NCI-H2196 (cell line): ENCODE results near the gene KL.
A peak's percentile ranks its signal among the peaks of the same experiment; 100 is the strongest.

Source experiments
- DNase-seq: peaks from one replicate; lab custom pipeline; 2025; ENCODE audit not compliant: unreplicated experiment; lab: John Stamatoyannopoulos, UW

The KL gene

GRCh38 chr13:33003458-33004019 lies 12.7 kb upstream of the KL start:
- peak; percentile 4 for DNase-seq

- DNase-seq = no peak
Measured at GRCh38 chr13:33004511-33004910, 11.7 kb upstream of the KL start.

- DNase-seq = no peak
Measured at GRCh38 chr13:33006134-33006533, 10.1 kb upstream of the KL start.

- no peak for DNase-seq
Measured at GRCh38 chr13:33006638-33007037, 9.6 kb upstream of the KL start.

- DNase-seq = no peak
Measured at GRCh38 chr13:33007237-33007636, 9.0 kb upstream of the KL start.

DNA sequence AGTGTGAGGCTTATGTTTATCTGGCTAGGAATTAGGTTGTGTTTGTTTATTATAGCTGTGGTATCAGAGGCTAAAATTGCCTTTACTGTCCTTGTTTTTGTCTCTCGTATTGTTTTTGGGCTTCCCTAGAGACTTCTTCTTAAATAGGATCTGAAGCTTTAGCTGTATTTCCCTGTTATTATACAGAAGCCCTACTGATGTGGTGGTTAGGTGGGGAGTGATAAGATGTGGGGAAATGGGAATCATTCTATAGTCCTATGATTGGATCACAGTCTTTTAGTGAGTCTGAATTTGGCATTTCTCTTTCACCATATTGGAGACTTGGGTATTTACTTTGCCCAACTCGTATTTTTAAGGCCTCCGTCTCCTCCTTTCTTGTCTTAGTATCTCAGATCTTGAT lies 8.3 kb upstream of the KL start:
- DNase-seq = no peak

DNA sequence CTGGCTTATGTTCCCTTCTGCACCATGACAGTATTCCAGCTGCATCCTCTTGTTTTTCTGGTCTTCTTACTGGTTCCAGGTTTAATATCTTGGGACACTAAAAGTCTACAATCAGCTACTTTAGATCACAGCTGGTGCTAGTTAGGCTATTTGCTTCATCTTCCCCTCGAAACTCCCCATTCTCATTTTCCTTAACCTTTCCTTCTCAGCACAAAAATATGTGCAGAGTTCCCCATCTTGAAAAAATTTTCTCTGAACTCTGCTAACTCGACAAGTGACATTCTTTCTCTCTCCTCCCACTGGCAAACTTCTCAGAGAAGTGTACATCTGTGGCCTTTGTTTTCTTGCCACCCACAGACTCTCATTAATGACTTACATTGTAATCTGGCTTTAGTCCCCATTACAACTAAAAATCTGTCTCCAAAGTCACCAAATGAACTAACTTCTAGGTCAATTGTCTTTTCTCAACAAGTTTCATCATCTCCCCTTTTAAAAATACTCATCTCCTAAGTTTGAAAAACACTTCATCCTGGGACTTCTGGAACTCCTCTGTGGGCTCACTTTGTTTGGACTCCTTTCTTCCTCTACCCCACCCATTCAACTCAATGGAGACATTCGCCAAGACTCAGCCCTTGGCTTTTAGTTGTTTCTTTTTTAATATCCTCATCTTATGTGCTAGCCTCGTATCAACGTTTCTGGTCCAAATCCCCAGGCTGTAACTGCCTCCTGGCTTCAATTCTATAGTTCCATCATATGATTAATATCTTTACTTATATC lies 7.1 kb upstream of the KL start:
- no peak for DNase-seq

DNA sequence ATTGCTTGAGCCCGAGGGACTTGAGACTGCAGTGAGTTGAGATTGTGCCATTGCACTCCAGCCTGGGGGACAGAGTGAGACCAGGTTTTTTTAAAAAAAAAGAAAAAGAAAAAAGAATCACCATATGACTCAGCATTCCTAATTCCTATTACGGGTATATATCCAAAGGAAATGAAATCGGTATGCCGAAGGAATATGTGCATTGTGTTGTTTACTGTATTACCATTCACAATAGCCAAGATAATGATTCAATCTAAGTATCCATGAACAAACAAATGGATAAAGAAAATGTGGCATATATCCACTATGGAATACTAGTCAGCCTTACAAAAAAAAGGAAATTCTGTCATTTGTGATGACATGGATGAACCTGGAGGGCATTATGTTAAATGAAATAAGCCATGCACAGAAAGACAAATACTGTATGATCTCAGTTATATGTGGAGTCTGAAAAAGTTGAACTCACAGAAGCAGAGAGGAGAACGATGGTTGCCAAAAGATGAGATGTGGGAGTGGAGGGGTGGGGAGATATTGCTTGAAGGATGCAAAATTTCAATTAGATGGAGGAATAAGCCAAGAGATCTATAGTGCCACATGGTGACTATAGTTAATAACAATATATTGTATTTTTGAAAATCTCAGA lies 4.3 kb upstream of the KL start:
- DNase-seq = no peak

DNA sequence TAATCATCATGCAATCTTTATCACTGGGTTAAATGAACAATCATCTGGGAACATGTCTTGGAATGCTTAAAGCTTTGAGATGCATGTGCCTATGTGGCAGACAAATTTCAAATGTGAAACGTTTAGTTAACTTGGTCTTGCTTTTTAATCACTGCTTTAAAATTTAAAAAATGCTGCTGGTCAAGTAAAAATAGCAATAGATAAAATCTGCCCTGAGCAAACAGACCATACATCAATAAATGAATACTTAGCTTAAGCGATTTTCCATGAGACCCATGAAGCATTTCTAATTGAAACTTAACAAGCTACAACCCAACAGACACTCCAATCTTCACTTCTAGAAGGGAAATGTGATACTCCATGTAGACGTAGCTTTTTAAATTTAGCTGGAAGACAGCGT lies 1.9 kb upstream of the KL start:
- DNase-seq = no peak

DNA sequence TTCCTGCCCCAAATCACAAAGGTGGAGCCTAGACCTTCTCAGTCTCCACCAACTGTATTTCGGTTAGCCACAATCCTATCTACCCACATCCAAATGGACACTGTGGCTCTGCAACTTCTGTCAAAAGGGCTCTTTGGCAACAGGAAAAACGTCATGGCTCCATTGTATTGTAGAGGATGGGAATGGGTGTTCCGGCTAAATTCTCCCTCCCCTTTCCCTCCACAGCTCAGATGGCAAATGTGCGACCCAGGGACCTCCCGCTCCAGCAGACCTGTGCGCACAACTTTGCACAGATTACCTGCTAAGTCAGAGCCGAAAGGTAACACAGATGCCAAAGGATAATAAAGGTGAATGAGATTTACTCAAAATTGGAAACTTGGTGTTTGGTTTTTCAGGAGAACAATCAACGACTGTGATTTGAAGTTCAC lies 968 bp upstream of the KL start:
- no peak for DNase-seq

DNA sequence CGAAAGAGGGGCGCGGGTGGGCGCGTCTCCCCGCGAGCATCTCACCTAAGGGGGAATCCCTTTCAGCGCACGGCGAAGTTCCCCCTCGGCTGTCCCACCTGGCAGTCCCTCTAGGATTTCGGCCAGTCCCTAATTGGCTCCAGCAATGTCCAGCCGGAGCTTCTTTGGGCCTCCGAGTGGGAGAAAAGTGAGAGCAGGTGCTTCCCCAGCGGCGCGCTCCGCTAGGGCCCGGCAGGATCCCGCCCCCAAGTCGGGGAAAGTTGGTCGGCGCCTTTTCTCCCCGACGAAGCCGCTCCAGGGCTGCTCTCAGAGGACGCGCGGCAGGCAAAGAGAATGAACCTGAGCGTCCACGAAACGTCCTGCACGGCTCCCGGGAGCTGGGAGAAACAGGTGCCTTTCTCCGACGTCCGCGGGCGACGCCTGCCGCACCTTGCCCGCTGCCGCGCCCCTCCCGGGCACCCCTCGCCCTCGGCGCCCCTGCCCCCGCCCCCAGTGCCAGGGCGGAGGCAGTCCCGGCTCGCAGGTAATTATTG lies 366 bp upstream of the KL start:
- peak; percentile 5 for DNase-seq

GRCh38 chr13:33017323-33017929 lies 1.2 kb downstream of the KL start:
- no peak for DNase-seq

- DNase-seq = no peak
Measured at GRCh38 chr13:33018886-33019285, 2.7 kb downstream of the KL start.

- no peak for DNase-seq
Measured at GRCh38 chr13:33022986-33023385, 6.8 kb downstream of the KL start.

GRCh38 chr13:33025220-33025744 lies 9.1 kb downstream of the KL start:
- no peak for DNase-seq

- DNase-seq = no peak
Measured at GRCh38 chr13:33026489-33027152, 10.4 kb downstream of the KL start.

GRCh38 chr13:33028620-33029019 lies 12.4 kb downstream of the KL start:
- DNase-seq = no peak

DNA sequence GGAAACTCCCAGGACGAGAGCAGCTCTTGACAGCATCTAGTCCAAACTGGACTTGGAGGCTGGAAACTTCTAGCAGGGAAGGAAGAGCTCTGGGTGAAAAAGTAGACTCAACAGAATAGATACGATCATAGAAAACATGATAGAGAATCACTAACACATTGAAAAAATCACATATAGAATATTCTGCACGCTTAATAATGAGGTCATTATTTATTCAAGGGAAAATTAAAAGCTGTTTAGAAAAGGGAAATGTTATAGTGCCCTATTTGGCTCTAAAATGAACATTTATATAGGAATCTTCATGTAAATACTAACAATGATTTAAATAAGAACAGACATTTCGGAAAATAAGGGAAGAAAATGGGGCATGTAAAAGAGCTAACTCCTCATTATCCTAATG lies 15.1 kb downstream of the KL start:
- DNase-seq = no peak

DNA sequence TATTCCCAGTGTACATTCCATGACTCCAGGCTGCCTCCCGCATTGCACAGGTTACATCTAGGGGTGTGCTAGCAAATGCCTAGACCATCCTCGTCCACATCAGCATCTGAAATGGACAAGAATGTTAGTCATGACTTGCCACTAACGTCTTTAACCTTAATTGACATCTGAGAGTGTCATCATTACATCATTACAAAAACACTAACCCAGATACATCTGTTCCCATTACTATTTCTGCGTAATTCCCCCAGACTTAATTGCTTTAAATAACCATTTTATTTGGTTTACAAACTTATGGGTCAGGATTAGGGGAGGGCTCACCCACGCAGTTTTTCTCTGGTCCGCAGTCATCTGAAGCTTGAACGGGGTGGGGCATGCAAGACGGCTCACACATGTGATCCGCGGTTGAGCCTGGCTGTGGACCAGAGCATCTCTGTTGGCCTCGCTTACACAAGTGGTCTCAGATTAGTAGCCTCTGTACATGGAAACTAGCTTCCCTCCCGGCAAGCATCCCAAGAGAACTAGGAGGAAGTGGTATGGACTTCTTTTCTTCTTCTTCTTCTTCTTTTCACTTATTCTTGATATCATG lies 15.9 kb downstream of the KL start:
- DNase-seq = no peak

DNA sequence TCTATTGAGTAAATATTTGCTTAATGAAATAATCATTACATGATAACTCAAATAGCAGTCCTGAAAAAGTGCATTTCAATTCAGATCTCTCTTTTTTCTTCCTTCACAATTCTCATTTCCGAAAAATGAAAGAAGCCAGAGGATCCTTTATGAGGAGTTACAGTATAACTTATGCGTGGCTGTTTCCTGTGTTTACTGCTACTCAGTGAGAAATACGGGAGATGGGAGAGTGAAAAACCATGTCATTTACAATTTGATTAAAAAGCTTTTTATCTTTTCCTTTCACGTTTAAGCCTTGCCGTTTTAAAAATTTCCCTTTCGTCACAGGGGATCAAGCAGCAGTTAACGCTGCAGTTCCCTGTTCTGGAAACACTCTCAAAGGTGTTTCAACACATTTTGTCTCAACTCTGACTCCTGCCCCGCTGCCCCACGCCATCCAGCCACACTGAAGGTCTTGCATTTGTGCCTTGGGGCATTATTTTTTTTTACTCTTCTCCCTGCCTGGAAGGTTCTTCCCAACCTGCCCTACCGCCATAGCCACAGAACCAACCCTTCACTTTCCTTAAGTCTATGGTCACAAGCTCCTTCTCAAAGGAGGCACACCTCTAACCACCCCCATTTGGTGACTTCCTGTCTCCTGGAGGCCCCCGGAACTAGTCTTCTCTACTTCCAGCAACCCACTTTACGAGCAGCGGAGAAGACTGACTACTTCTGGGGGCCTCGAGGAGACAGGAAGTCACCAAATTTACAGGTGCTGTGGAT lies 17.0 kb downstream of the KL start:
- DNase-seq = no peak
